HCT116 (cell line): Measurements from ENCODE around the gene EGFR. TPM values are rescaled to one million over a fixed set of nuclear protein-coding genes. Genes with fewer than 3 reads are reported as not detected.

Experiments
- ATAC-seq: fragments of 200-7000 bp; cut with Tn5 transposase; 2 replicates; pipeline ENCODE4 v1.9.1; 2020; ENCODE audit warnings: mild to moderate bottlenecking, moderate library complexity
- BruUV-seq: library from RNA; stranded (reverse); fragments of 400-500 nt; replicated peaks from 2 replicates; lab custom pipeline; 2021; lab: Mats Ljungman, UMichigan
- CTCF ChIA-PET: fragments of 300-600 bp; sonication (Branson Sonifier 250); formaldehyde crosslinking; loops from one replicate; lab custom pipeline; 2021; ENCODE audit warnings: antibody characterized with exemption; lab: Charles Lee
- POLR2A ChIA-PET: fragments of 300-600, 350-600 bp; sonication (Branson Sonifier 250); formaldehyde crosslinking; loops from one replicate; lab custom pipeline; 2021; ENCODE audit warnings: antibody characterized with exemption; lab: Charles Lee
- RAD21 ChIA-PET, 2 experiments: fragments of 300-600 bp; sonication (Branson Sonifier 250); formaldehyde crosslinking; loops; one replicate each; lab custom pipeline; 2023; ENCODE audit warnings: low total read pairs in 2 of 2; ENCODE audit not compliant: uncharacterized antibody in 2 of 2, unreplicated experiment in 2 of 2, low non-redundant PET in 1 of 2; lab: Charles Lee
- DNase-seq: peaks from one replicate; pipeline ENCODE4 v3.0.0-alpha.2; 2010; ENCODE audit warnings: low read depth, low spot score
- H2AFZ ChIP-seq: fragments of 200-600 bp; shearing (Covaris generic), sonication (generic); 2 replicates; pipeline ENCODE4 v1.6.1; 2017; ENCODE audit warnings: low read depth, mixed run types, mixed read lengths, antibody characterized with exemption, low read length; ENCODE audit not compliant: poor library complexity, severe bottlenecking
- H3K27ac ChIP-seq: 2 replicates; pipeline ENCODE4 v1.5.1; 2012; ENCODE audit warnings: low read depth, low read length
- H3K27me3 ChIP-seq: fragments of 200-600 bp; sonication (generic); 2 replicates; pipeline ENCODE4 v1.6.1; 2016; ENCODE audit warnings: mixed run types, low read length, mixed read lengths; ENCODE audit not compliant: insufficient read depth
- H3K36me3 ChIP-seq, 2 experiments: fragments of 200-500 bp in 1 of 2; fragments of 200-600 bp in 1 of 2; sonication (Bioruptor generic) in 1 of 2; sonication (generic) in 1 of 2; 2 replicates each; pipeline versions ENCODE4 v1.5.1 to v1.6.1; 2014 to 2016; ENCODE audit warnings: low read length in 2 of 2, inconsistent platforms in 1 of 2, mixed read lengths in 1 of 2, mixed run types in 1 of 2; ENCODE audit not compliant: insufficient read depth in 2 of 2, control insufficient read depth in 1 of 2
- H3K4me1 ChIP-seq, 2 experiments: fragments of 200-600 bp in 1 of 2; sonication (generic) in 1 of 2; 2 replicates each; pipeline versions ENCODE4 v1.5.1 to v1.6.1; 2012 to 2017; ENCODE audit warnings: low read length in 2 of 2, inconsistent platforms in 1 of 2, mild to moderate bottlenecking in 1 of 2, mixed read lengths in 1 of 2, mixed run types in 1 of 2, moderate library complexity in 1 of 2; ENCODE audit not compliant: insufficient read depth in 2 of 2, control insufficient read depth in 1 of 2
- H3K4me2 ChIP-seq: fragments of 200-600 bp; sonication (generic); 2 replicates; pipeline ENCODE4 v1.6.1; 2017; ENCODE audit warnings: mixed run types, low read length, mixed read lengths
- H3K4me3 ChIP-seq, 2 experiments: fragments of 200-600 bp in 1 of 2; sonication (generic) in 1 of 2; replicated peaks in 1 of 2; 2 replicates each; pipeline ENCODE4 v1.5.1; 2011 to 2016; ENCODE audit warnings: low read length in 2 of 2, control low read depth in 1 of 2, low read depth in 1 of 2, mild to moderate bottlenecking in 1 of 2, mixed read lengths in 1 of 2, mixed run types in 1 of 2
- H3K79me2 ChIP-seq: fragments of 200-600 bp; sonication (generic); 2 replicates; pipeline ENCODE4 v1.6.1; 2017; ENCODE audit warnings: mild to moderate bottlenecking, mixed run types, low read length, moderate library complexity, mixed read lengths; ENCODE audit not compliant: insufficient read depth
- H3K9ac ChIP-seq: fragments of 200-600 bp; sonication (generic); 2 replicates; pipeline ENCODE4 v1.6.1; 2016; ENCODE audit warnings: low read length, mixed read lengths
- H3K9me2 ChIP-seq: fragments of 200-600 bp; sonication (generic), shearing (Covaris generic); 2 replicates; pipeline ENCODE4 v1.6.1; 2017; ENCODE audit warnings: mixed run types, mild to moderate bottlenecking, moderate library complexity; ENCODE audit not compliant: insufficient read depth
- H3K9me3 ChIP-seq, 2 experiments: fragments of 200-500 bp in 1 of 2; fragments of 200-600 bp in 1 of 2; sonication (Bioruptor generic) in 1 of 2; sonication (generic) in 1 of 2; 2 replicates each; pipeline ENCODE4 v1.6.1; 2014 to 2017; ENCODE audit warnings: low read length in 2 of 2, mixed read lengths in 2 of 2, inconsistent platforms in 1 of 2, low read depth in 1 of 2, mild to moderate bottlenecking in 1 of 2, mixed run types in 1 of 2, moderate library complexity in 1 of 2; ENCODE audit not compliant: control insufficient read depth in 1 of 2, insufficient read depth in 1 of 2
- H4K20me1 ChIP-seq: fragments of 200-600 bp; sonication (generic), shearing (Covaris generic); 2 replicates; pipeline ENCODE4 v1.6.1; 2017; ENCODE audit warnings: mixed run types, mild to moderate bottlenecking, moderate library complexity; ENCODE audit not compliant: insufficient read depth
- EGR1 ChIP-seq: IDR thresholded peaks from 2 replicates; pipeline ENCODE4 v1.6.1; 2012; ENCODE audit warnings: low read depth
- ELF1 ChIP-seq: IDR thresholded peaks from 2 replicates; pipeline ENCODE4 v1.6.1; 2012; ENCODE audit warnings: low read depth, borderline replicate concordance
- POLR2A ChIP-seq: IDR thresholded peaks from 2 replicates; pipeline ENCODE4 v1.7.0; 2011; ENCODE audit warnings: borderline replicate concordance; ENCODE audit not compliant: insufficient read depth, insufficient read length; ENCODE audit errors: extremely low read depth
- RAD21 ChIP-seq: IDR thresholded peaks from 2 replicates; pipeline ENCODE4 v1.6.1; 2012; ENCODE audit warnings: low read depth, mild to moderate bottlenecking
- SIN3A ChIP-seq: IDR thresholded peaks from 2 replicates; pipeline ENCODE4 v1.6.1; 2012; ENCODE audit warnings: low read depth
- SRF ChIP-seq: IDR thresholded peaks from 2 replicates; pipeline ENCODE4 v1.6.1; 2012; ENCODE audit warnings: low read depth
- TCF7L2 ChIP-seq: IDR thresholded peaks from 2 replicates; pipeline ENCODE4 v1.7.0; 2011; ENCODE audit warnings: borderline replicate concordance, inconsistent platforms; ENCODE audit not compliant: insufficient read depth, insufficient read length; ENCODE audit errors: extremely low read depth
- YY1 ChIP-seq: IDR thresholded peaks from 2 replicates; pipeline ENCODE4 v1.6.1; 2011; ENCODE audit warnings: low read length, low read depth, moderate library complexity, mild to moderate bottlenecking; ENCODE audit not compliant: insufficient replicate concordance; ENCODE audit errors: extremely low read depth
- intact Hi-C: fragments of 100-400 bp; cut with micrococcal nuclease; formaldehyde crosslinking; loops from 2 replicates; pipeline ENCODE4 v1.10.0; 2022
- total RNA-seq: library from RNA; stranded (reverse); gene quantifications from one replicate; pipeline ENCODE4 v1.2.1, GENCODE V29; 2021; ENCODE audit not compliant: unreplicated experiment
- TF ChIP-seq, protein P1 (sequence below): IDR thresholded peaks from 2 replicates; pipeline ENCODE4 v1.6.1; 2012
- TF ChIP-seq, protein P2 (sequence below), 3 experiments: fragments of 200-600 bp in 1 of 3; sonication (generic) in 1 of 3; IDR thresholded peaks in 2 of 3; conservative IDR thresholded peaks in 1 of 3; 2 replicates each; pipeline ENCODE4 v1.5.1; 2012 to 2017; ENCODE audit warnings: low read depth in 2 of 3, low read length in 2 of 3, antibody characterized with exemption in 1 of 3, borderline replicate concordance in 1 of 3, control low read depth in 1 of 3, mild to moderate bottlenecking in 1 of 3, mixed read lengths in 1 of 3, mixed run types in 1 of 3, moderate library complexity in 1 of 3; ENCODE audit not compliant: insufficient read depth in 1 of 3
- TF ChIP-seq, protein P3 (sequence below): IDR thresholded peaks from 2 replicates; pipeline ENCODE4 v1.6.1; 2012; ENCODE audit warnings: low read depth

EGFR gene
- total RNA-seq, 1 experiment from 2014 or later = 71.5 TPM

DNA sequence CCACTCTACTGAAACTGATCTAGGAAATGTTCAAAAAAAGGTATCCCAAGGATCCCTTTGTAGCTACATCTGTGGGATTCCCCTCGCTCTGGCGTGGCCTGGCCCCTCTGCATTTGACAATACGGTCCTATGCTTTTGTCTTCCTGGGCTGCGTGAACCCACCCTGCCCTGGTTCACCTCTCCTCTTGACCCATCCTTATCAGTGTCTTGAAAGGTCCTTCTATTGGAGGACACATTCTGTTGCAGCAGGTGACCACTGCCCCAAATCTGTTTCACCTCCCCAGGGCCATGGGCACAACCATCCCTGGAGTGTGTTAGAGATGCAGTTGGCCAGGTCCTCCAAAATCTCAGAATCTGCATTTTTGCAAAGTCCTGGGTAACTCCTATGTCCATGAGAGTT lies 100.8 kb downstream of the EGFR start:
- H3K4me3 ChIP-seq = no peak overlapping the region
- ATAC-seq (no peak), DNase-seq (no peak)
- no peak for TF ChIP-seq POLR2A
- no peak for TF ChIP-seq RAD21
- TF ChIP-seq, protein P1, sequence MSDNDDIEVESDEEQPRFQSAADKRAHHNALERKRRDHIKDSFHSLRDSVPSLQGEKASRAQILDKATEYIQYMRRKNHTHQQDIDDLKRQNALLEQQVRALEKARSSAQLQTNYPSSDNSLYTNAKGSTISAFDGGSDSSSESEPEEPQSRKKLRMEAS = no peak
- no peak for TF ChIP-seq SRF
- no peak for TF ChIP-seq SIN3A
- TF ChIP-seq, protein P2, sequence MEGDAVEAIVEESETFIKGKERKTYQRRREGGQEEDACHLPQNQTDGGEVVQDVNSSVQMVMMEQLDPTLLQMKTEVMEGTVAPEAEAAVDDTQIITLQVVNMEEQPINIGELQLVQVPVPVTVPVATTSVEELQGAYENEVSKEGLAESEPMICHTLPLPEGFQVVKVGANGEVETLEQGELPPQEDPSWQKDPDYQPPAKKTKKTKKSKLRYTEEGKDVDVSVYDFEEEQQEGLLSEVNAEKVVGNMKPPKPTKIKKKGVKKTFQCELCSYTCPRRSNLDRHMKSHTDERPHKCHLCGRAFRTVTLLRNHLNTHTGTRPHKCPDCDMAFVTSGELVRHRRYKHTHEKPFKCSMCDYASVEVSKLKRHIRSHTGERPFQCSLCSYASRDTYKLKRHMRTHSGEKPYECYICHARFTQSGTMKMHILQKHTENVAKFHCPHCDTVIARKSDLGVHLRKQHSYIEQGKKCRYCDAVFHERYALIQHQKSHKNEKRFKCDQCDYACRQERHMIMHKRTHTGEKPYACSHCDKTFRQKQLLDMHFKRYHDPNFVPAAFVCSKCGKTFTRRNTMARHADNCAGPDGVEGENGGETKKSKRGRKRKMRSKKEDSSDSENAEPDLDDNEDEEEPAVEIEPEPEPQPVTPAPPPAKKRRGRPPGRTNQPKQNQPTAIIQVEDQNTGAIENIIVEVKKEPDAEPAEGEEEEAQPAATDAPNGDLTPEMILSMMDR (IDR thresholded peaks at IDR 0.05 in 2 of 3, conservative IDR thresholded peaks at IDR 0.05 in 1 of 3; ENCODE audit: borderline replicate concordance in 1 of 3, insufficient read depth in 1 of 3, low read depth in 2 of 3, low read length in 2 of 3) = no peak
- TF ChIP-seq, all 23 proteins: peak for 0
- Histone ChIP-seq H3K9ac (no peak overlapping the region), H2AFZ (no peak overlapping the region), H4K20me1 (no peaks in the 10 kb centered on the region), H3K36me3 (no peaks in the 10 kb centered on the region), H3K4me2 (no peak overlapping the region), H3K79me2 (peaks cover 60% of the 10 kb centered on the region), H3K9me2 (no peaks in the 10 kb centered on the region), H3K9me3 (no peaks in the 10 kb centered on the region), H3K4me1 (peaks cover 4 to 24% of the 10 kb centered on the region in 2 experiments; a peak in 2 of 4 replicates), H3K27ac (no peak overlapping the region), H3K27me3 (no peaks in the 10 kb centered on the region)
- ChIA-PET RAD21 (no interaction called here), POLR2A (no interaction called here), CTCF (no interaction called here)
- BruUV-seq = no TSS peak
- intact Hi-C loops = no loop called here

DNA sequence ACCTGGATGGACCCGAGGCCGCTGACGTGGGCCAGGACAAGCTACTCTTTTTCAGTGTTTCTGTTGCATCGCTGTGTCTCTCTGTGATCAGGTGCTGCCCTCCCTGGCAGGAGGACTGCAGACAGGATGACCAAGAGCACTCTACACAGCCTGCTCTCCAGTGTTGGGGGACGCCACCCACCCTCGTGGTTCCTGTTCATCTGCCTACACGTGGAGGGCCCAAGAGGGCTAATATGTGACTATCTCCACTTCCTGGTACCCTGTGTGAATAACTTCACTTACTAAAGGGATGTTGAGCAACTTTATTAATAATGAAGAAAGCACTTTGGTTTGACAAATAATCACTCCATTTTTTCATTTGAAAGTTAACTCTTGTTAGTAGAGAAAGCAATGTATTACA lies 101.3 kb downstream of the EGFR start:
- no peaks in the 10 kb centered on the region for H3K9me2 ChIP-seq
- no peak overlapping the region for H3K4me2 ChIP-seq
- H3K27ac ChIP-seq = no peak overlapping the region
- ATAC-seq (no peak), DNase-seq (no peak)
- no peaks in the 10 kb centered on the region for H3K27me3 ChIP-seq
- RAD21 ChIA-PET = no interaction called here
- no peaks in the 10 kb centered on the region for H3K36me3 ChIP-seq
- CTCF ChIA-PET = no interaction called here
- no peaks in the 10 kb centered on the region for H3K9me3 ChIP-seq
- no peak overlapping the region for H3K4me3 ChIP-seq
- BruUV-seq = no TSS peak
- H2AFZ ChIP-seq = no peak overlapping the region
- H3K79me2 ChIP-seq = peaks cover 60% of the 10 kb centered on the region
- POLR2A ChIA-PET = no interaction called here
- H3K9ac ChIP-seq = no peak overlapping the region
- H4K20me1 ChIP-seq = no peaks in the 10 kb centered on the region
- intact Hi-C loops = no loop called here
- peaks cover 4 to 29% of the 10 kb centered on the region in 2 experiments; a peak in 2 of 4 replicates for H3K4me1 ChIP-seq
- no peak for TF ChIP-seq EGR1
- TF ChIP-seq SRF = no peak
- TF ChIP-seq, protein P2 (IDR thresholded peaks at IDR 0.05 in 2 of 3, conservative IDR thresholded peaks at IDR 0.05 in 1 of 3; ENCODE audit: borderline replicate concordance in 1 of 3, insufficient read depth in 1 of 3, low read depth in 2 of 3, low read length in 2 of 3) = no peak
- no peak for TF ChIP-seq ELF1
- TF ChIP-seq, protein P3, sequence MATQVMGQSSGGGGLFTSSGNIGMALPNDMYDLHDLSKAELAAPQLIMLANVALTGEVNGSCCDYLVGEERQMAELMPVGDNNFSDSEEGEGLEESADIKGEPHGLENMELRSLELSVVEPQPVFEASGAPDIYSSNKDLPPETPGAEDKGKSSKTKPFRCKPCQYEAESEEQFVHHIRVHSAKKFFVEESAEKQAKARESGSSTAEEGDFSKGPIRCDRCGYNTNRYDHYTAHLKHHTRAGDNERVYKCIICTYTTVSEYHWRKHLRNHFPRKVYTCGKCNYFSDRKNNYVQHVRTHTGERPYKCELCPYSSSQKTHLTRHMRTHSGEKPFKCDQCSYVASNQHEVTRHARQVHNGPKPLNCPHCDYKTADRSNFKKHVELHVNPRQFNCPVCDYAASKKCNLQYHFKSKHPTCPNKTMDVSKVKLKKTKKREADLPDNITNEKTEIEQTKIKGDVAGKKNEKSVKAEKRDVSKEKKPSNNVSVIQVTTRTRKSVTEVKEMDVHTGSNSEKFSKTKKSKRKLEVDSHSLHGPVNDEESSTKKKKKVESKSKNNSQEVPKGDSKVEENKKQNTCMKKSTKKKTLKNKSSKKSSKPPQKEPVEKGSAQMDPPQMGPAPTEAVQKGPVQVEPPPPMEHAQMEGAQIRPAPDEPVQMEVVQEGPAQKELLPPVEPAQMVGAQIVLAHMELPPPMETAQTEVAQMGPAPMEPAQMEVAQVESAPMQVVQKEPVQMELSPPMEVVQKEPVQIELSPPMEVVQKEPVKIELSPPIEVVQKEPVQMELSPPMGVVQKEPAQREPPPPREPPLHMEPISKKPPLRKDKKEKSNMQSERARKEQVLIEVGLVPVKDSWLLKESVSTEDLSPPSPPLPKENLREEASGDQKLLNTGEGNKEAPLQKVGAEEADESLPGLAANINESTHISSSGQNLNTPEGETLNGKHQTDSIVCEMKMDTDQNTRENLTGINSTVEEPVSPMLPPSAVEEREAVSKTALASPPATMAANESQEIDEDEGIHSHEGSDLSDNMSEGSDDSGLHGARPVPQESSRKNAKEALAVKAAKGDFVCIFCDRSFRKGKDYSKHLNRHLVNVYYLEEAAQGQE = no peak
- TF ChIP-seq YY1 = no peak
- TF ChIP-seq, protein P1 = no peak
- no peak for TF ChIP-seq RAD21
- TF ChIP-seq TCF7L2 = no peak
